GM23338 (cell line): Measurements from ENCODE around the gene MGAT2. TPM values are rescaled to one million over a fixed set of nuclear protein-coding genes. Genes with fewer than 3 reads are reported as not detected.

ENCODE experiments used
- ATAC-seq: fragments of 200-7000 bp; cut with Tn5 transposase; 3 replicates; pipeline ENCODE4 v1.9.1; 2020
- DNase-seq: peaks from one replicate; pipeline ENCODE4 v3.0.0-alpha.2; 2015; ENCODE audit warnings: low spot score
- H2AFZ ChIP-seq: fragments of 200-600 bp; sonication (generic); 2 replicates; pipeline ENCODE4 v1.8.0; 2016; ENCODE audit warnings: antibody characterized with exemption, mild to moderate bottlenecking, moderate library complexity
- H3F3A ChIP-seq: fragments of 200-600 bp; sonication (generic); replicated peaks from 2 replicates; pipeline ENCODE4 v1.8.0; 2017; ENCODE audit warnings: antibody characterized with exemption, mixed run types, low read depth
- H3K27ac ChIP-seq: fragments of 200-600 bp; sonication (generic); 2 replicates; pipeline ENCODE4 v1.6.1; 2016; ENCODE audit warnings: low read depth
- H3K27me3 ChIP-seq: fragments of 200-600 bp; sonication (generic); 2 replicates; pipeline ENCODE4 v1.8.0; 2016; ENCODE audit warnings: mild to moderate bottlenecking, mixed run types, moderate library complexity; ENCODE audit not compliant: insufficient read depth
- H3K36me3 ChIP-seq: fragments of 200-600 bp; sonication (generic); 2 replicates; pipeline ENCODE4 v1.8.0; 2016; ENCODE audit warnings: mild to moderate bottlenecking; ENCODE audit not compliant: insufficient read depth
- H3K4me1 ChIP-seq: fragments of 200-600 bp; sonication (generic); 2 replicates; pipeline ENCODE4 v1.8.0; 2016; ENCODE audit warnings: mild to moderate bottlenecking, moderate library complexity; ENCODE audit not compliant: insufficient read depth
- H3K4me2 ChIP-seq: fragments of 200-600 bp; sonication (generic); 2 replicates; pipeline ENCODE4 v1.7.1; 2017; ENCODE audit warnings: mixed run types
- H3K4me3 ChIP-seq: fragments of 200-600 bp; sonication (generic); 2 replicates; pipeline ENCODE4 v1.6.1; 2016; ENCODE audit warnings: mixed run types
- H3K79me2 ChIP-seq: fragments of 200-600 bp; sonication (generic); replicated peaks from 2 replicates; pipeline ENCODE4 v1.8.0; 2017; ENCODE audit warnings: mild to moderate bottlenecking; ENCODE audit not compliant: insufficient read depth
- H3K9me2 ChIP-seq: fragments of 200-600 bp; sonication (generic); 2 replicates; pipeline ENCODE4 v1.8.0; 2017; ENCODE audit not compliant: insufficient read depth
- H4K20me1 ChIP-seq: fragments of 200-600 bp; sonication (generic); replicated peaks from 2 replicates; pipeline ENCODE4 v1.8.0; 2017; ENCODE audit warnings: mild to moderate bottlenecking; ENCODE audit not compliant: insufficient read depth
- H3K27ac Mint-ChIP-seq: 2 replicates; pipeline ENCODE4 v1.8.0; 2020; ENCODE audit warnings: inconsistent platforms, mild to moderate bottlenecking, moderate library complexity, mixed read lengths
- H3K27me3 Mint-ChIP-seq: 3 replicates; pipeline ENCODE4 v1.8.0; 2022; ENCODE audit warnings: low read depth, mild to moderate bottlenecking, moderate library complexity, mixed read lengths, inconsistent platforms; ENCODE audit not compliant: insufficient read depth, poor library complexity
- H3K36me3 Mint-ChIP-seq: 3 replicates; pipeline ENCODE4 v1.8.0; 2021; ENCODE audit warnings: low read depth, mild to moderate bottlenecking, inconsistent platforms, moderate library complexity, mixed read lengths
- H3K4me1 Mint-ChIP-seq: 3 replicates; pipeline ENCODE4 v1.8.0; 2020; ENCODE audit warnings: mild to moderate bottlenecking, inconsistent platforms, mixed read lengths
- H3K4me3 Mint-ChIP-seq: 3 replicates; pipeline ENCODE4 v1.8.0; 2021; ENCODE audit warnings: moderate library complexity, mild to moderate bottlenecking, inconsistent platforms, mixed read lengths
- H3K9me3 Mint-ChIP-seq: 3 replicates; pipeline ENCODE4 v1.8.0; 2020; ENCODE audit warnings: moderate library complexity, mild to moderate bottlenecking, inconsistent platforms, mixed read lengths
- EZH2 ChIP-seq: fragments of 200-600 bp; sonication (generic); IDR thresholded peaks from one replicate; pipeline ENCODE4 v1.8.0; 2017; ENCODE audit warnings: antibody characterized with exemption, mild to moderate bottlenecking, low read depth; ENCODE audit not compliant: unreplicated experiment
- JUNB ChIP-seq: IDR thresholded peaks from one replicate; pipeline ENCODE4 v1.6.1; 2016; ENCODE audit warnings: antibody characterized with exemption; ENCODE audit not compliant: unreplicated experiment
- NANOG ChIP-seq: IDR thresholded peaks from 2 replicates; pipeline ENCODE4 v1.6.1; 2016; ENCODE audit warnings: antibody characterized with exemption, borderline replicate concordance
- POLR2AphosphoS5 ChIP-seq: IDR thresholded peaks from 2 replicates; pipeline ENCODE4 v1.6.1; 2016; ENCODE audit warnings: antibody characterized with exemption, low read depth
- ZNF114 ChIP-seq: fragments of 250-450 bp; sonication (Bioruptor Pico); IDR thresholded peaks from 2 replicates; pipeline ENCODE4 v1.5.0; 2020; ENCODE audit warnings: mild to moderate bottlenecking, moderate library complexity
- ZNF331 ChIP-seq: fragments of 250-450 bp; sonication (Bioruptor Pico); IDR thresholded peaks from 2 replicates; pipeline ENCODE4 v1.5.0; 2020; ENCODE audit warnings: low read depth, mild to moderate bottlenecking, moderate library complexity
- polyA plus RNA-seq: library from polyadenylated mRNA; unstranded; fragments of >200 nt; fragmentation: Nextera tagmentation; extraction: Ambion mirVana; gene quantifications from 2 replicates; pipeline ENCODE4 v1.2.1, GENCODE V29; 2016
- total RNA-seq: library from RNA; depleted of rRNA; stranded (reverse); fragments of >200 nt; shearing (Covaris generic); gene quantifications from 2 replicates; pipeline ENCODE4 v1.2.3, GENCODE V29; 2014
- TF ChIP-seq, protein P1 (sequence below), 2 experiments: fragments of 200-600 bp in 1 of 2; sonication (generic) in 1 of 2; conservative IDR thresholded peaks; 2 replicates each; pipeline versions ENCODE4 v1.5.1 to v1.6.1; 2016 to 2017; ENCODE audit warnings: antibody characterized with exemption in 2 of 2, low read depth in 2 of 2, mild to moderate bottlenecking in 2 of 2, moderate library complexity in 1 of 2
- TF ChIP-seq, protein P2 (sequence below): IDR thresholded peaks from 2 replicates; pipeline ENCODE4 v1.6.1; 2016; ENCODE audit warnings: antibody characterized with exemption

Gene MGAT2
- total and polyA plus RNA-seq, 2 experiments from 2014 or later = 10.1 to 31.6 TPM

DNA sequence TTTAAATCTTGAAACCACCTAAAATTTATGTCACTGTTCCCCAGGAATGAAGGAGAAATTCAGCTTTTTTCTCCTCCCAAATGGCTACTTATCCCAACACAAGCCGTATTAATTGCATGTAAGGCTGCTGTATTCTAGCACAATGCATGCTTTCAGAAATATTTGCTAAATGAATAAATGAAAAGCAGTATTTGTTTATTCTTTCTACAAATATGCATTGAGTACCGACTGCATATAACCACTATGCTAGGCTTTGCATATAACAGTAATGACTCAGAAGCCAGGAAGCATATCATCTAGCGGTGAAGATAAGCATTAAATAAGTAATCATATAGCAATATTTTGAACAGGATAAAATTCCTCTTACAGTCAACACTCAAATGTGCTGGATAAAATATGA, 27.6 kb upstream of the MGAT2 start (continued):
- no peak for TF ChIP-seq POLR2AphosphoS5

DNA sequence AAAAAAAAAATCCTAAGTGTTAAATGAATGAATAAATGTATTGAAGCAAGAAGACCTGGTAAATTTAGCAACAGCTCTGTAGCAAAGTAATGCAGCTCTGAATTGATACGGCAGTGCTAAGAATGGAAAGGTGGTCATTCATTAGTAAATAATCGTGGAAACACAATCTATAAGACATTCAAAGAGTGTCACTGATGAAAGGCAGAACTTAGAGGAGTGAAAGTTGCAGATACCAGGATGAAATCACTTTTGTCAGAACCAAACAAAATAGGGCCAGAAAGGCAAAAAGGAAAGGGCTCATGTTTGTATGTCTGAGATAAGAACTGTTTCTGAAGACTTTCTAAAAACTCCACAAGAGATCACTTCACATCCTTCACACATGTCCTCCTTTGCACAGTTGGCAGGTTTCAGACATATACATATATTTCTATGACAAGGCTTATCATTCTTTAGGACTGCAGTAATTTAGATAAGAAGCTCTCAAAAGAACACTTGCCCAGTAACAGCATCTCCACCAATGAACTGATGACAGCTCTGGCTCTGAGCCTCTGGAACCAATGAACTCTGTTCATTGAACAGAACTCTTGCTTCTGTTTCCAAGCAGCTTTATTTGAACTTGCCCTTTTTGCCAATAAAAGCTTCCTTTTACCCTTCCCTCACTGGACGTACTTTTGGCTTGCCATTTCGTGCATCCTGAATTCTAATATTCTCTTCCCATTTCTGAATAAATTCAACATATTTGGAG, 26.1 kb upstream of the MGAT2 start:
- no peak overlapping the region for H3K4me2 ChIP-seq
- H3K27me3 ChIP-seq = no peaks in the 10 kb centered on the region
- H3F3A ChIP-seq = peaks cover 8% of the 10 kb centered on the region
- no peaks in the 10 kb centered on the region for H3K36me3 ChIP-seq
- no peak overlapping the region for H3K27ac ChIP-seq
- no peak overlapping the region for H2AFZ ChIP-seq
- no peaks in the 10 kb centered on the region for H3K9me2 ChIP-seq
- no peaks in the 10 kb centered on the region for H4K20me1 ChIP-seq
- no peaks in the 10 kb centered on the region for H3K4me1 ChIP-seq
- H3K9me3 Mint-ChIP-seq = no peaks in the 10 kb centered on the region
- ATAC-seq = no peak
- peaks cover 13% of the 10 kb centered on the region; the same call in 1 of the 2 replicates for H3K79me2 ChIP-seq
- no peak overlapping the region; the same call in 2 of the 3 replicates for H3K4me3 Mint-ChIP-seq
- no peaks in the 10 kb centered on the region; the same call in 2 of the 3 replicates for H3K36me3 Mint-ChIP-seq
- H3K27ac Mint-ChIP-seq = no peak overlapping the region
- H3K27me3 Mint-ChIP-seq = peaks cover 18% of the 10 kb centered on the region
- TF ChIP-seq EZH2 = no peak
- TF ChIP-seq, protein P1, sequence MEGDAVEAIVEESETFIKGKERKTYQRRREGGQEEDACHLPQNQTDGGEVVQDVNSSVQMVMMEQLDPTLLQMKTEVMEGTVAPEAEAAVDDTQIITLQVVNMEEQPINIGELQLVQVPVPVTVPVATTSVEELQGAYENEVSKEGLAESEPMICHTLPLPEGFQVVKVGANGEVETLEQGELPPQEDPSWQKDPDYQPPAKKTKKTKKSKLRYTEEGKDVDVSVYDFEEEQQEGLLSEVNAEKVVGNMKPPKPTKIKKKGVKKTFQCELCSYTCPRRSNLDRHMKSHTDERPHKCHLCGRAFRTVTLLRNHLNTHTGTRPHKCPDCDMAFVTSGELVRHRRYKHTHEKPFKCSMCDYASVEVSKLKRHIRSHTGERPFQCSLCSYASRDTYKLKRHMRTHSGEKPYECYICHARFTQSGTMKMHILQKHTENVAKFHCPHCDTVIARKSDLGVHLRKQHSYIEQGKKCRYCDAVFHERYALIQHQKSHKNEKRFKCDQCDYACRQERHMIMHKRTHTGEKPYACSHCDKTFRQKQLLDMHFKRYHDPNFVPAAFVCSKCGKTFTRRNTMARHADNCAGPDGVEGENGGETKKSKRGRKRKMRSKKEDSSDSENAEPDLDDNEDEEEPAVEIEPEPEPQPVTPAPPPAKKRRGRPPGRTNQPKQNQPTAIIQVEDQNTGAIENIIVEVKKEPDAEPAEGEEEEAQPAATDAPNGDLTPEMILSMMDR (conservative IDR thresholded peaks at IDR 0.05; ENCODE audit: low read depth in 2 of 2) = no peak
- no peak for TF ChIP-seq ZNF331 (CRISPR knock-in tag)
- no peak for TF ChIP-seq NANOG
- no peak for TF ChIP-seq JUNB
- TF ChIP-seq, protein P2, sequence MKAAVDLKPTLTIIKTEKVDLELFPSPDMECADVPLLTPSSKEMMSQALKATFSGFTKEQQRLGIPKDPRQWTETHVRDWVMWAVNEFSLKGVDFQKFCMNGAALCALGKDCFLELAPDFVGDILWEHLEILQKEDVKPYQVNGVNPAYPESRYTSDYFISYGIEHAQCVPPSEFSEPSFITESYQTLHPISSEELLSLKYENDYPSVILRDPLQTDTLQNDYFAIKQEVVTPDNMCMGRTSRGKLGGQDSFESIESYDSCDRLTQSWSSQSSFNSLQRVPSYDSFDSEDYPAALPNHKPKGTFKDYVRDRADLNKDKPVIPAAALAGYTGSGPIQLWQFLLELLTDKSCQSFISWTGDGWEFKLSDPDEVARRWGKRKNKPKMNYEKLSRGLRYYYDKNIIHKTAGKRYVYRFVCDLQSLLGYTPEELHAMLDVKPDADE = no peak
- no peak for TF ChIP-seq POLR2AphosphoS5
- no peak for TF ChIP-seq ZNF114 (CRISPR knock-in tag)
- no peaks in the 10 kb centered on the region; the same call in 2 of the 3 replicates for H3K4me1 Mint-ChIP-seq
- H3K4me3 ChIP-seq = no peak overlapping the region
- DNase-seq = no peak

DNA sequence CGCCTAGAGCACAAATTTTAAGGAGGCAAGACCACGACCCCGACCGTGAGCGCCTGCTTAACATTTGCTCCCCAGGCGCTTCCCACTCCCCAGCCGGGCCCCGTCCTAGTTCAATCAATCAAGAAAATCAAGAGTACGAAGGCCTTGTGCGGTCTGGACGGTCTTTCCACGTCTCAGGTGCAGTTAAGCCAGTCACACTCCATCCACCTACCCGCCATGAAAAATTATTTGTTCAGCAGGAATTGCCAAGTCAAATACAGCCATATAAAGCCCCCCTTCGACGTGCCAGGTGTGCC, 22.5 kb upstream of the MGAT2 start:
- Histone ChIP-seq H3K4me2 (peak overlapping the region; percentile 83), H4K20me1 (no peaks in the 10 kb centered on the region), H3K4me1 (0 out of 2 replicates have a peak, but pooled peaks cover 5% of the 10 kb centered on the region), H3K9me2 (no peaks in the 10 kb centered on the region), H3K79me2 (peaks cover 34% of the 10 kb centered on the region), H3K27me3 (no peaks in the 10 kb centered on the region), H3K27ac (peak overlapping the region; percentile 92; the same call in 1 of the 2 replicates), H3F3A (peaks cover 8% of the 10 kb centered on the region), H3K36me3 (peaks cover 10% of the 10 kb centered on the region; the same call in 1 of the 2 replicates), H2AFZ (peak overlapping the region; percentile 80), H3K4me3 (peak overlapping the region; percentile 97)
- peaks cover 9% of the 10 kb centered on the region; the same call in 2 of the 3 replicates for H3K4me1 Mint-ChIP-seq
- H3K27me3 Mint-ChIP-seq = peaks cover 20% of the 10 kb centered on the region
- DNase-seq (no peak), ATAC-seq (peak; percentile 20)
- peak overlapping the region; percentile 95 for H3K27ac Mint-ChIP-seq
- no peaks in the 10 kb centered on the region for H3K9me3 Mint-ChIP-seq
- H3K4me3 Mint-ChIP-seq = peak overlapping the region; percentile 94
- peaks cover 18% of the 10 kb centered on the region for H3K36me3 Mint-ChIP-seq
- TF ChIP-seq, protein P2 = no peak
- TF ChIP-seq, protein P1 (conservative IDR thresholded peaks at IDR 0.05; ENCODE audit: low read depth in 2 of 2) = no peak
